K562 (cell line): ENCODE data around the gene DTYMK. TPM values are rescaled to one million over a fixed set of nuclear protein-coding genes. Genes with fewer than 3 reads are reported as not detected.

Experiments
- CEBPB ChIP-seq: fragments of 450-650 bp; IDR thresholded peaks from 2 replicates; pipeline ENCODE4 v1.6.1; 2016; ENCODE audit warnings: missing genetic modification characterization, missing compliant biosample characterization
- NR2C1 ChIP-seq, 2 experiments: fragments of 450-650 bp; IDR thresholded peaks; 2 replicates each; pipeline ENCODE4 v1.6.1; 2017; ENCODE audit warnings: mild to moderate bottlenecking in 2 of 2, antibody characterized with exemption in 1 of 2, inconsistent platforms in 1 of 2, missing compliant biosample characterization in 1 of 2, missing genetic modification characterization in 1 of 2
- POLR2B ChIP-seq: fragments of 450-650 bp; IDR thresholded peaks from 2 replicates; pipeline ENCODE4 v1.6.1; 2018; ENCODE audit warnings: low read depth; ENCODE audit not compliant: partially characterized antibody
- TAF1 ChIP-seq: IDR thresholded peaks from 2 replicates; pipeline ENCODE4 v1.6.1; 2011; ENCODE audit warnings: mild to moderate bottlenecking, low read length, moderate library complexity; ENCODE audit not compliant: insufficient read depth, control insufficient read depth, severe bottlenecking; ENCODE audit errors: extremely low read depth
- YBX1 ChIP-seq: fragments of 450-650 bp; IDR thresholded peaks from 2 replicates; pipeline ENCODE4 v1.7.1; 2016; ENCODE audit warnings: mild to moderate bottlenecking
- ZNF445 ChIP-seq: fragments of 250-450 bp; sonication (Bioruptor Pico); IDR thresholded peaks from 2 replicates; pipeline ENCODE4 v1.4.0; 2020; ENCODE audit warnings: low read depth, mild to moderate bottlenecking, moderate library complexity
- ZNF717 ChIP-seq: fragments of 250-450 bp; sonication (Bioruptor Pico); IDR thresholded peaks from 2 replicates; pipeline ENCODE4 v1.5.0; 2021
- polyA plus RNA-seq, 8 experiments: library from polyadenylated mRNA; depleted of rRNA in 4 of 8; stranded (reverse) in 5 of 8; unstranded in 3 of 8; fragments of >200 nt; fragmentation: Nextera tagmentation in 2 of 8; fragmentation: Illumina TruSeq in 1 of 8; extraction: Ambion mirVana in 2 of 8; extraction: Trizol in 1 of 8; gene quantifications; 2 replicates each; pipeline versions ENCODE4 v1.2.1 to v1.2.3, GENCODE V29; 2011 to 2014; ENCODE audit warnings: inconsistent platforms in 1 of 8, missing spikeins in 1 of 8
- total RNA-seq, 7 experiments: library from RNA; depleted of rRNA in 6 of 7; stranded (reverse); fragments of >200 nt in 6 of 7; fragmentation: Illumina TruSeq in 2 of 7; extraction: Trizol in 2 of 7; gene quantifications; 2 replicates each; pipeline versions ENCODE4 v1.2.1 to v1.2.3, GENCODE V29; 2011 to 2021; ENCODE audit warnings: low replicate concordance in 1 of 7
- TF ChIP-seq, protein P1 (sequence below): sonication (generic); formaldehyde crosslinking; IDR thresholded peaks from 2 replicates; pipeline ENCODE4 v1.8.0; 2022; ENCODE audit warnings: missing genetic modification reagents, mild to moderate bottlenecking, borderline replicate concordance
- TF ChIP-seq, protein P2 (sequence below): fragments of 450-650 bp; formaldehyde crosslinking; IDR thresholded peaks from 2 replicates; pipeline ENCODE4 v1.4.0; 2022; ENCODE audit warnings: missing genetic modification characterization
- TF ChIP-seq, protein P3 (sequence below): fragments of 450-650 bp; formaldehyde crosslinking; IDR thresholded peaks from 2 replicates; pipeline ENCODE4 v1.4.0; 2020; ENCODE audit warnings: mild to moderate bottlenecking, moderate library complexity
- TF ChIP-seq, protein P4 (sequence below): fragments of 450-650 bp; formaldehyde crosslinking; IDR thresholded peaks from 2 replicates; pipeline ENCODE4 v1.4.0; 2022; ENCODE audit warnings: mild to moderate bottlenecking, moderate library complexity
- TF ChIP-seq, protein P5 (sequence below): sonication (generic); formaldehyde crosslinking; IDR thresholded peaks from 2 replicates; pipeline ENCODE4 v1.9.0; 2022; ENCODE audit warnings: mild to moderate bottlenecking, missing genetic modification reagents
- TF ChIP-seq, protein P6 (sequence below), 2 experiments: IDR thresholded peaks; 2 replicates each; pipeline ENCODE4 v1.6.1; 2012; ENCODE audit warnings: improper control_type of control experiment in 2 of 2, low read depth in 2 of 2, low read length in 2 of 2, borderline replicate concordance in 1 of 2

The DTYMK gene
- total and polyA plus RNA-seq, 9 of the 15 experiments (the other 6 are each of a cell fraction or from before 2014, with no cell fraction given) = 8.2 to 85.0 (median 47.9) TPM

DNA sequence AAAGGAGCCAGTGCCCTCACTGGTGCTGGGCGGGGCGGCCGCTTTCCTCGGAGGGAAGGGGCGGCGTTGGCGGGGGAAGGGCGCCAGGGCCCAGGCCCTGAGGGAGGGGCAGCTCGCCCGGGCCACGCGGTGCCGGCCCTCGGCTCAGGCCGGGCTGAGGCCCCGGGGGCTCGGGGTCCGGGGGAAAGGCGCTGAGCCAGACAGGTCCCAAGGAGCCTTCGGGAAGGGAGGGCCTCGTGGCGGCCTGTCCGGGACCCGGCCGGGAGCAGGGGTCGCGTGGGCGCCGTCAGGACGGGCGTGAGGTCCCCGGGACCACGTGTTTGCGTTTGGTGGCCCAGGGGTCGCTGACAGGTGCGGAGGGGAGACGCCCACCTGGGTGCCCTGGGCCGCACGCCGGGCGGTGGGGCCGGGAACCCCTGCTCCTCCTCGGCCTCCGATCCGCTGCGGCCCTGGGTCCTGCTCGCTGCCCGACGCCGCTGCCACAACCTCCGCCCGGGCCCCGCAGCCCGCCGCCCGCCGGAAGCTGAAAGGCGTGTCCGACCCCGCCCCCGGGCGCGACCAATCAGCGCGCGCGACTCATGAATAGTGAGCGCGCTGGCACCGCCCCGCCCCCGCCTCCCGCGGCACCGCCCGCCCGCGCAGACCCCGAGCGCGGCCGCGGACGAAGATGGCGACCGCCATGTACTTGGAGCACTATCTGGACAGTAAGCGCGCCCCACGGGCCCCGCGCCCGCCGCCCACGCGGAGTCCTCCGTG is 15.0 kb upstream of the DTYMK start, which contains the start of gene ING5 (continued):
- TF ChIP-seq, protein P1, sequence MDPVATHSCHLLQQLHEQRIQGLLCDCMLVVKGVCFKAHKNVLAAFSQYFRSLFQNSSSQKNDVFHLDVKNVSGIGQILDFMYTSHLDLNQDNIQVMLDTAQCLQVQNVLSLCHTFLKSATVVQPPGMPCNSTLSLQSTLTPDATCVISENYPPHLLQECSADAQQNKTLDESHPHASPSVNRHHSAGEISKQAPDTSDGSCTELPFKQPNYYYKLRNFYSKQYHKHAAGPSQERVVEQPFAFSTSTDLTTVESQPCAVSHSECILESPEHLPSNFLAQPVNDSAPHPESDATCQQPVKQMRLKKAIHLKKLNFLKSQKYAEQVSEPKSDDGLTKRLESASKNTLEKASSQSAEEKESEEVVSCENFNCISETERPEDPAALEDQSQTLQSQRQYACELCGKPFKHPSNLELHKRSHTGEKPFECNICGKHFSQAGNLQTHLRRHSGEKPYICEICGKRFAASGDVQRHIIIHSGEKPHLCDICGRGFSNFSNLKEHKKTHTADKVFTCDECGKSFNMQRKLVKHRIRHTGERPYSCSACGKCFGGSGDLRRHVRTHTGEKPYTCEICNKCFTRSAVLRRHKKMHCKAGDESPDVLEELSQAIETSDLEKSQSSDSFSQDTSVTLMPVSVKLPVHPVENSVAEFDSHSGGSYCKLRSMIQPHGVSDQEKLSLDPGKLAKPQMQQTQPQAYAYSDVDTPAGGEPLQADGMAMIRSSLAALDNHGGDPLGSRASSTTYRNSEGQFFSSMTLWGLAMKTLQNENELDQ (CRISPR knock-in tag) = no peak
- TF ChIP-seq YBX1 (no peak), NR2C1 (IDR thresholded peaks at IDR 0.05) (no peak), NR2C1 (tag; IDR thresholded peaks at IDR 0.05) (no peak), TAF1 (peak; percentile 72), CEBPB (no peak), ZNF717 (CRISPR knock-in tag) (no peak), ZNF445 (CRISPR knock-in tag) (no peak), POLR2B (no peak)
- TF ChIP-seq, protein P2, sequence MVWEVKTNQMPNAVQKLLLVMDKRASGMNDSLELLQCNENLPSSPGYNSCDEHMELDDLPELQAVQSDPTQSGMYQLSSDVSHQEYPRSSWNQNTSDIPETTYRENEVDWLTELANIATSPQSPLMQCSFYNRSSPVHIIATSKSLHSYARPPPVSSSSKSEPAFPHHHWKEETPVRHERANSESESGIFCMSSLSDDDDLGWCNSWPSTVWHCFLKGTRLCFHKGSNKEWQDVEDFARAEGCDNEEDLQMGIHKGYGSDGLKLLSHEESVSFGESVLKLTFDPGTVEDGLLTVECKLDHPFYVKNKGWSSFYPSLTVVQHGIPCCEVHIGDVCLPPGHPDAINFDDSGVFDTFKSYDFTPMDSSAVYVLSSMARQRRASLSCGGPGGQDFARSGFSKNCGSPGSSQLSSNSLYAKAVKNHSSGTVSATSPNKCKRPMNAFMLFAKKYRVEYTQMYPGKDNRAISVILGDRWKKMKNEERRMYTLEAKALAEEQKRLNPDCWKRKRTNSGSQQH = no peak
- TF ChIP-seq, protein P3, sequence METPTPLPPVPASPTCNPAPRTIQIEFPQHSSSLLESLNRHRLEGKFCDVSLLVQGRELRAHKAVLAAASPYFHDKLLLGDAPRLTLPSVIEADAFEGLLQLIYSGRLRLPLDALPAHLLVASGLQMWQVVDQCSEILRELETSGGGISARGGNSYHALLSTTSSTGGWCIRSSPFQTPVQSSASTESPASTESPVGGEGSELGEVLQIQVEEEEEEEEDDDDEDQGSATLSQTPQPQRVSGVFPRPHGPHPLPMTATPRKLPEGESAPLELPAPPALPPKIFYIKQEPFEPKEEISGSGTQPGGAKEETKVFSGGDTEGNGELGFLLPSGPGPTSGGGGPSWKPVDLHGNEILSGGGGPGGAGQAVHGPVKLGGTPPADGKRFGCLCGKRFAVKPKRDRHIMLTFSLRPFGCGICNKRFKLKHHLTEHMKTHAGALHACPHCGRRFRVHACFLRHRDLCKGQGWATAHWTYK (CRISPR knock-in tag) = 0 out of 2 replicates have a peak, but pooled peaks have one; percentile 76
- TF ChIP-seq, protein P4, sequence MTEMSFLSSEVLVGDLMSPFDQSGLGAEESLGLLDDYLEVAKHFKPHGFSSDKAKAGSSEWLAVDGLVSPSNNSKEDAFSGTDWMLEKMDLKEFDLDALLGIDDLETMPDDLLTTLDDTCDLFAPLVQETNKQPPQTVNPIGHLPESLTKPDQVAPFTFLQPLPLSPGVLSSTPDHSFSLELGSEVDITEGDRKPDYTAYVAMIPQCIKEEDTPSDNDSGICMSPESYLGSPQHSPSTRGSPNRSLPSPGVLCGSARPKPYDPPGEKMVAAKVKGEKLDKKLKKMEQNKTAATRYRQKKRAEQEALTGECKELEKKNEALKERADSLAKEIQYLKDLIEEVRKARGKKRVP (CRISPR knock-in tag) = no peak
- TF ChIP-seq, protein P5, sequence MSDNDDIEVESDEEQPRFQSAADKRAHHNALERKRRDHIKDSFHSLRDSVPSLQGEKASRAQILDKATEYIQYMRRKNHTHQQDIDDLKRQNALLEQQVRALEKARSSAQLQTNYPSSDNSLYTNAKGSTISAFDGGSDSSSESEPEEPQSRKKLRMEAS (CRISPR knock-in tag) = peak; percentile 89
- TF ChIP-seq, protein P6, sequence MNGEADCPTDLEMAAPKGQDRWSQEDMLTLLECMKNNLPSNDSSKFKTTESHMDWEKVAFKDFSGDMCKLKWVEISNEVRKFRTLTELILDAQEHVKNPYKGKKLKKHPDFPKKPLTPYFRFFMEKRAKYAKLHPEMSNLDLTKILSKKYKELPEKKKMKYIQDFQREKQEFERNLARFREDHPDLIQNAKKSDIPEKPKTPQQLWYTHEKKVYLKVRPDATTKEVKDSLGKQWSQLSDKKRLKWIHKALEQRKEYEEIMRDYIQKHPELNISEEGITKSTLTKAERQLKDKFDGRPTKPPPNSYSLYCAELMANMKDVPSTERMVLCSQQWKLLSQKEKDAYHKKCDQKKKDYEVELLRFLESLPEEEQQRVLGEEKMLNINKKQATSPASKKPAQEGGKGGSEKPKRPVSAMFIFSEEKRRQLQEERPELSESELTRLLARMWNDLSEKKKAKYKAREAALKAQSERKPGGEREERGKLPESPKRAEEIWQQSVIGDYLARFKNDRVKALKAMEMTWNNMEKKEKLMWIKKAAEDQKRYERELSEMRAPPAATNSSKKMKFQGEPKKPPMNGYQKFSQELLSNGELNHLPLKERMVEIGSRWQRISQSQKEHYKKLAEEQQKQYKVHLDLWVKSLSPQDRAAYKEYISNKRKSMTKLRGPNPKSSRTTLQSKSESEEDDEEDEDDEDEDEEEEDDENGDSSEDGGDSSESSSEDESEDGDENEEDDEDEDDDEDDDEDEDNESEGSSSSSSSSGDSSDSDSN (IDR thresholded peaks at IDR 0.05; ENCODE audit: borderline replicate concordance in 1 of 2, low read depth in 2 of 2, low read length in 2 of 2) = no peak
